Endothelial cell of umbilical vein (primary cell): ENCODE results near the gene SFXN4.
A peak's percentile ranks its signal among the peaks of the same experiment; 100 is the strongest.

Source experiments
- CTCF ChIP-seq, 2 donors: IDR thresholded peaks; 1 replicate in 1 of 2; 2 replicates in 1 of 2; pipeline ENCODE4 v1.5.1; 2011; ENCODE audit warnings: low read length in 2 of 2, mild to moderate bottlenecking in 2 of 2, moderate library complexity in 2 of 2, control low read depth in 1 of 2, inconsistent platforms in 1 of 2, low read depth in 1 of 2; ENCODE audit not compliant: insufficient read depth in 1 of 2; ENCODE audit errors: extremely low read depth in 1 of 2
- POLR2AphosphoS5 ChIP-seq: IDR thresholded peaks from 2 replicates; pipeline ENCODE4 v1.6.1; 2012; ENCODE audit warnings: low read depth, mild to moderate bottlenecking, control low read depth, low read length, moderate library complexity; ENCODE audit not compliant: insufficient read depth

- TF ChIP-seq POLR2AphosphoS5: peak; percentile 98
- peak in 1 of 2 donors; percentile 22 for TF ChIP-seq CTCF (IDR thresholded peaks at IDR 0.05; ENCODE audit: extremely low read depth in 1 of 2, insufficient read depth in 1 of 2, low read depth in 1 of 2, low read length in 2 of 2)
These were observed 13.0 kb upstream of the SFXN4 start, which contains the start of gene PRDX3 for GRCh38 chr10:119178372-119179119.
